ENCODE results near the gene DPY19L1. TPM values are rescaled to one million over a fixed set of nuclear protein-coding genes. Genes with fewer than 3 reads are reported as not detected.
"Not testable (repeated sequence)": the region's sequence is repeated elsewhere in the genome, so short reads cannot be mapped to it uniquely, and the experiment has no call there.

Gene DPY19L1
- total RNA-seq (ENCODE audit: low replicate concordance), result 30.9 and 48.2 TPM in 2 replicates

- H3K36me3 ChIP-seq, result no peaks in the 10 kb centered on the region
- Mint-ChIP-seq H3K9me3 (peaks cover 4% of the 10 kb centered on the region), H3K36me3 (peaks cover 4% of the 10 kb centered on the region), H3K27me3 (ENCODE audit: insufficient read depth, low read depth) (peaks cover 10% of the 10 kb centered on the region), H3K27ac (peak within 1 kb of the TSS; percentile 91), H3K4me3 (peak within 1 kb of the TSS; percentile 95), H3K4me1 (peaks cover 32% of the 10 kb centered on the region)
- no peaks in the 10 kb centered on the region for H3K9me3 ChIP-seq (ENCODE audit: low read depth)
- H3K9ac ChIP-seq, result peak within 1 kb of the TSS; percentile 25
- peaks cover 39% of the 10 kb centered on the region for H4K20me1 ChIP-seq (ENCODE audit: low read depth)
- peak within 1 kb of the TSS; percentile 86 for H3K4me2 ChIP-seq
- peaks cover 2% of the 10 kb centered on the region for H3K27me3 ChIP-seq
- no peak for TF ChIP-seq EZH2phosphoT487 (IDR thresholded peaks at IDR 0.05)
- TF ChIP-seq EZH2 (IDR thresholded peaks at IDR 0.05), result no peak
- TF ChIP-seq, protein P1, sequence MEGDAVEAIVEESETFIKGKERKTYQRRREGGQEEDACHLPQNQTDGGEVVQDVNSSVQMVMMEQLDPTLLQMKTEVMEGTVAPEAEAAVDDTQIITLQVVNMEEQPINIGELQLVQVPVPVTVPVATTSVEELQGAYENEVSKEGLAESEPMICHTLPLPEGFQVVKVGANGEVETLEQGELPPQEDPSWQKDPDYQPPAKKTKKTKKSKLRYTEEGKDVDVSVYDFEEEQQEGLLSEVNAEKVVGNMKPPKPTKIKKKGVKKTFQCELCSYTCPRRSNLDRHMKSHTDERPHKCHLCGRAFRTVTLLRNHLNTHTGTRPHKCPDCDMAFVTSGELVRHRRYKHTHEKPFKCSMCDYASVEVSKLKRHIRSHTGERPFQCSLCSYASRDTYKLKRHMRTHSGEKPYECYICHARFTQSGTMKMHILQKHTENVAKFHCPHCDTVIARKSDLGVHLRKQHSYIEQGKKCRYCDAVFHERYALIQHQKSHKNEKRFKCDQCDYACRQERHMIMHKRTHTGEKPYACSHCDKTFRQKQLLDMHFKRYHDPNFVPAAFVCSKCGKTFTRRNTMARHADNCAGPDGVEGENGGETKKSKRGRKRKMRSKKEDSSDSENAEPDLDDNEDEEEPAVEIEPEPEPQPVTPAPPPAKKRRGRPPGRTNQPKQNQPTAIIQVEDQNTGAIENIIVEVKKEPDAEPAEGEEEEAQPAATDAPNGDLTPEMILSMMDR (IDR thresholded peaks at IDR 0.05), result no peak
- peaks cover 43% of the 10 kb centered on the region for H3K79me2 ChIP-seq (ENCODE audit: low read depth)
- H3K4me1 ChIP-seq, result peaks cover 16% of the 10 kb centered on the region
- H3K27ac ChIP-seq, result peak within 1 kb of the TSS; percentile 79
- DNase-seq (ENCODE audit: low spot score), result no peak
- H3F3A ChIP-seq (ENCODE audit: low read depth), result peaks cover 17% of the 10 kb centered on the region
- H3K4me3 ChIP-seq, result peak within 1 kb of the TSS; percentile 98
- H2AFZ ChIP-seq (replicated peaks), result peak within 1 kb of the TSS; percentile 77
Measured at GRCh38 chr7:35037211-35037525, at the start of gene DPY19L1. TSS of gene DPY19L1 (minus strand) at chr7:35037485. CDS start at chr7:35037394, 91 bp downstream.

- H3F3A ChIP-seq (ENCODE audit: low read depth); H3K27me3 Mint-ChIP-seq (ENCODE audit: insufficient read depth, low read depth); H3K9ac ChIP-seq; H3K4me1 ChIP-seq; H3K4me3 Mint-ChIP-seq; H3K36me3 ChIP-seq; H3K9me3 Mint-ChIP-seq; H3K79me2 ChIP-seq (ENCODE audit: low read depth); H3K4me1 Mint-ChIP-seq; H3K4me3 ChIP-seq; H3K36me3 Mint-ChIP-seq; H3K4me2 ChIP-seq; H3K9me3 ChIP-seq (ENCODE audit: low read depth); H2AFZ ChIP-seq (replicated peaks); DNase-seq (ENCODE audit: low spot score); H4K20me1 ChIP-seq (ENCODE audit: low read depth); H3K27ac Mint-ChIP-seq; H3K27me3 ChIP-seq; H3K27ac ChIP-seq: not testable (repeated sequence)
Measured at GRCh38 chr7:35079517-35079916, 42.2 kb upstream of the DPY19L1 start.

GRCh38 chr7:35074008-35074407, 36.7 kb upstream of the DPY19L1 start:
- H3K27ac ChIP-seq; H3F3A ChIP-seq (ENCODE audit: low read depth); H3K27me3 Mint-ChIP-seq (ENCODE audit: insufficient read depth, low read depth); H3K36me3 Mint-ChIP-seq; H4K20me1 ChIP-seq (ENCODE audit: low read depth); H3K4me3 ChIP-seq; DNase-seq (ENCODE audit: low spot score); H3K9me3 ChIP-seq (ENCODE audit: low read depth); H3K79me2 ChIP-seq (ENCODE audit: low read depth); H3K36me3 ChIP-seq; H3K4me1 Mint-ChIP-seq; H3K27me3 ChIP-seq; H3K4me2 ChIP-seq; H3K4me1 ChIP-seq; H2AFZ ChIP-seq (replicated peaks); H3K4me3 Mint-ChIP-seq; H3K9ac ChIP-seq; H3K27ac Mint-ChIP-seq; H3K9me3 Mint-ChIP-seq: not testable (repeated sequence)

DNA sequence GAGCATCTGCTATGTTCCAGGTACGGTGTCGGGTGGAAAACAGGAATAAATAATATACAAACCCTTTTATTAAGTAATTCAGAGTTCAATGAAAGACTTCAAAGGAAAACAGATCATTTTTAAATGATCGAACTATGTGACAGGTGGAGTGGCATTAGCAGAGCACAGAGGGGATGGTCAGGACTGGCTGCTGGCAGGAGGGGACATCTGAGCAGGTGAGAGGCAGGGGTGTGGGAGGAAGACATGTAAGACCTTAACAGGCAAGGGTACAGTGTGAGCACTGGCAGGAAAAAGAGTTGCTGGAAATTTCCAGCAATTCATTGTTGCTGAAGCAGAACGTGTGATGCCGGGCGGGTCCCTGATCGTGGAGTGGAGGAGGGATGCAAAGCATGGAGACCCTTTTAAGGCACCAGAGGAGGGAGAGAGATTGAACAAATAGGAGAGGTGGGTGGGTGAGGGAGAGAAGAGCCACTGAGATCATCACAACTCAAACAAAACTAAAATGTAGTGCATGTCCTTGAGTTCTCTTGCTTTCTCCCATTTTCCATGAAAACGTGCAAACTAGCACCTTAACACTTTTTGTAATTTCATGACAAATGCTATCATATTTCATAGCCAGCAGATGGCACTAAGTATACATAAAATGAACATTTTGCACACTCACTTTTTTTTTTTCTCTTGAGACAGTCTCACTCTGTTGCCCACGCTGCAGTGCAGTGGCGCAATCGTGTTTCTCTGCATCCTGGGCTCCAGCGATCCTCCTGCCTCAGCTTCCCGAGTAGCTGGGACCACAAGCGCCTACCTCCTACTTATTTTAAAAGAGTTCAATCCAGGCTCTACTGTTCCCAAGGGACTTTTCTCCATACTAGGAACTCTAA, 35.9 kb upstream of the DPY19L1 start:
- H3K9me3 Mint-ChIP-seq; H3K27me3 ChIP-seq; H3K4me2 ChIP-seq; H3K4me1 Mint-ChIP-seq; H3F3A ChIP-seq (ENCODE audit: low read depth); H3K27me3 Mint-ChIP-seq (ENCODE audit: insufficient read depth, low read depth); H3K36me3 ChIP-seq; H3K27ac ChIP-seq; H3K36me3 Mint-ChIP-seq; H2AFZ ChIP-seq (replicated peaks); H3K4me3 ChIP-seq; H3K79me2 ChIP-seq (ENCODE audit: low read depth); H3K9me3 ChIP-seq (ENCODE audit: low read depth); H4K20me1 ChIP-seq (ENCODE audit: low read depth); H3K9ac ChIP-seq; H3K4me1 ChIP-seq; H3K4me3 Mint-ChIP-seq: not testable (repeated sequence)
- H3K27ac Mint-ChIP-seq, result peak overlapping the region; percentile 69
- TF ChIP-seq, protein P1 (IDR thresholded peaks at IDR 0.05), result peak; percentile 47
- DNase-seq (ENCODE audit: low spot score), result peak; percentile 8

- H3K9me3 Mint-ChIP-seq; H3K4me1 Mint-ChIP-seq; H3K4me2 ChIP-seq; H3F3A ChIP-seq (ENCODE audit: low read depth); H3K4me3 ChIP-seq; H3K36me3 Mint-ChIP-seq; H3K36me3 ChIP-seq; H3K79me2 ChIP-seq (ENCODE audit: low read depth); H3K9me3 ChIP-seq (ENCODE audit: low read depth); H4K20me1 ChIP-seq (ENCODE audit: low read depth); H3K4me1 ChIP-seq; H3K27me3 Mint-ChIP-seq (ENCODE audit: insufficient read depth, low read depth); H3K27ac Mint-ChIP-seq; DNase-seq (ENCODE audit: low spot score); H3K27me3 ChIP-seq; H3K4me3 Mint-ChIP-seq; H2AFZ ChIP-seq (replicated peaks); H3K27ac ChIP-seq; H3K9ac ChIP-seq: not testable (repeated sequence)
Measured at GRCh38 chr7:35069084-35069483, 31.8 kb upstream of the DPY19L1 start.

DNA sequence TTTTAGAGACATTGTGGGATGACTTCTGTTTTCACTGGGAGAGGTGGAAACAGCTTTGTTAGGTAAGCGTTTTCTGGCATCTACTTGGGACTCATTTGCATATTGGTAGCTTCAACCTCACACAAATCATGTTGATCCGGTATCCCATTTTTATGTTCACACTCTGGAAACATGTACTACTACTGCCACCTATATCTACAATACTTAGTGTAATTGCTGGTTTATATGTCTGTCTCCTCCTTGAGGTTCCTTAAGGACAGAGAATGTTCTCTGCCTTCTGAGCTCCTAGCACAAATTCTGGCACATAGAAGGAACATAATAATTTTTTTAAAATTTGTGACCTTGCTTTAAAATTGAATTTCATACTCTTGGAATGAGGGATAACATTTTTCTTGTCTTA, 28.1 kb upstream of the DPY19L1 start:
- H3K9me3 Mint-ChIP-seq, H3K4me1 Mint-ChIP-seq: not testable (repeated sequence)

More for the DNA sequence above, 28.1 kb upstream of the DPY19L1 start:
- not testable (repeated sequence) for H3K27ac Mint-ChIP-seq; H3K9ac ChIP-seq; H3K27me3 ChIP-seq; H3F3A ChIP-seq (ENCODE audit: low read depth); H3K4me2 ChIP-seq; H3K79me2 ChIP-seq (ENCODE audit: low read depth); H3K4me1 ChIP-seq; H3K27ac ChIP-seq; H3K27me3 Mint-ChIP-seq (ENCODE audit: insufficient read depth, low read depth); H2AFZ ChIP-seq (replicated peaks); H3K36me3 ChIP-seq; DNase-seq (ENCODE audit: low spot score); H3K36me3 Mint-ChIP-seq; H3K9me3 ChIP-seq (ENCODE audit: low read depth); H3K4me3 Mint-ChIP-seq; H4K20me1 ChIP-seq (ENCODE audit: low read depth); H3K4me3 ChIP-seq
